ENCODE measurements around the gene LHX1.
A peak's percentile ranks its signal among the peaks of the same experiment; 100 is the strongest.

Gene LHX1

DNA sequence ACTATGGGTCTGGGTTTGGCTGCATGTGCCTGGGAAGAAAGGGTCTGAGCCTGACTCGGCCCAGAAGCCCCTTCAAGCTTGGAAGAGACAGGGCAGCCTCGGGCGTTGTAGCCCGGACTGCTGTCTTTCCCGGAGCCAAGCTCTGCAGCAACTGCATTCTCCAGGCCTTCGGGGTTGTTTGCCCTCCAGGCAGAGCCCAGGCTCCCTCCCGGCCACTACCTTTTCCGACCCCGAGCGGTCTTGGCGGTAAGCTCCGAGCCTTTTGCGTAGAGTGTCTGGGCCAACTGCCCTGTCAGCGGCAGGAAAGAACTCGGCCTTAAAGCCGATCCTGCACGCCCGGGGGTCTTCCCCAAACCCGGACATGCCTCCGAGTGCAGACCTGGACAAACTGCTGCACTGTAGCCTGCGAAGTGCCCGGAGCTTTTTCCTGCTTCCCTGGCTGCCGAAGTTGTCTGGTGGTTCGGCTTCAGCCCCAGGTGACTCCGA lies 1.3 kb downstream of the LHX1 start:
- H3K36me3 ChIP-seq (ENCODE audit: control insufficient read depth, insufficient read depth, low read length), result no peaks in the 10 kb centered on the region
- H3K27ac ChIP-seq (ENCODE audit: insufficient read depth, low read length, poor library complexity, severe bottlenecking), result no peak overlapping the region
- no peak for DNase-seq
- peaks cover 98% of the 10 kb centered on the region for H3K27me3 ChIP-seq (replicated peaks; ENCODE audit: control insufficient read depth, insufficient read depth, low read length, poor library complexity, severe bottlenecking)
- H3K4me1 ChIP-seq (ENCODE audit: control insufficient read depth, insufficient read depth, low read length, poor library complexity, severe bottlenecking), result peaks cover 78% of the 10 kb centered on the region
- no peaks in the 10 kb centered on the region for H3K9me3 ChIP-seq (ENCODE audit: control insufficient read depth, low read length)
- no peak overlapping the region for H3K4me3 ChIP-seq (ENCODE audit: insufficient read depth, low read depth, low read length, poor library complexity, severe bottlenecking)

DNA sequence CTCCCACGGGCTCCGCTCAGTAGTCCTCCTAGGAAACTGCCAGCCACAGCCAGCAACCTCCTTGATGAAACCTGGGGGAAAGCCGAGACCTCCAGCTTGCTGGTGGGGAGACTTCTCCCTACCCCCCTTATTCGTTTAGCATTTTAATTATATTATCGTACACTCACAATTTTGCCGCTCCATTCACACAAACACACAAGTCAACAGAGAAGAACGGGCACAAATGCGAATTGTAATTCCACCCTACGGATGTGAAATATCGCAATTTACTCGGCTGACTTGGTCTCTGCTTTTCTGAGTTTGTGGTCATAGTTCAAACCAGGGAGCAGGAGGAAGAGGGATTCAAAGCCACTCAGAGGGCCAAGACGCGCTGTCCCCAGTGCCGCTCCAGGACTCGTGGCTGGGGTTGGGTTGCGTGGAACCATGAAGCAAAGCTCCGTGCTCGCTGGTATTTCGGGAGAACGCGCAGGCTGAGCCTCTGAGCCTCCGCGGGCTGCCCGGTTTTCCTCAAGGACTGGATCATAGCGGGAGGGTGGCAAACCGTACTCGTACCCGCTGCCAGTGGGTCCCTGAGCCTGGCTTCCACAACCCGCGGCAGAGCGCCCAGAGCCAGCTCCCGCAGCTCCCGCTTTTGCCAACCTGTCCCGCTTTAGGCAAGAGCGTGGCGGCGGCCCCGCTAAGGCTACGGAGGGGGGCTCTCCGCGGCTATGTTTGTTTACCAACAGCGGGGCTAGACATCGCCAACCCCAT lies 2.0 kb downstream of the LHX1 start:
- Histone ChIP-seq H3K27ac (ENCODE audit: insufficient read depth, low read length, poor library complexity, severe bottlenecking) (no peak overlapping the region), H3K9me3 (ENCODE audit: control insufficient read depth, low read length) (no peaks in the 10 kb centered on the region), H3K27me3 (replicated peaks; ENCODE audit: control insufficient read depth, insufficient read depth, low read length, poor library complexity, severe bottlenecking) (peaks cover 98% of the 10 kb centered on the region), H3K4me1 (ENCODE audit: control insufficient read depth, insufficient read depth, low read length, poor library complexity, severe bottlenecking) (peaks cover 72% of the 10 kb centered on the region), H3K36me3 (ENCODE audit: control insufficient read depth, insufficient read depth, low read length) (no peaks in the 10 kb centered on the region), H3K4me3 (ENCODE audit: insufficient read depth, low read depth, low read length, poor library complexity, severe bottlenecking) (no peak overlapping the region)
- no peak for DNase-seq

DNA sequence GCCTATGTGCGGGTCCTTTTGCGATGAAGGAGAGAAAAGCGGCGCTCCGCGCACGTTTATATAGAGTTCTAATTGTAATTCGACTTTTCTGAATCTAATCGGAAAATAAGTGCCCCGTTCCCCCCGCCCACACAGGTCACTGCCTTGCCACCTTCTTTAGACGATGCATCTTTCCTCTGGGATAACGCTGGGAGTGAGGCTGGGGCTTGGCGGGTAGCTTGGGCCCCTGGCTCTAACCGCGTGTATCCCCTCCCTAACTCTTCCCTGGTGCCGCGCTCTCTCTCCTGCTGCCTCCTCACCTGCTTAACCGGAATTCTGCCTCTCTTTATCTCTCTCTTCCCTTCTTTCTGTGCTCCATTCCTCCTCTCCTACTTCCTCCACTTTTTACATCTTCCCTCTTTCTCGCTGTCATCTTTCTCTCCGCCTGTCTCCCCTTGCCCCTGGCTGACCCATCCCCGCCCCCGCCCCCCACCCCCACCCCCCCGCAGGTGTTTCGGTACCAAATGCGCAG lies 2.6 kb downstream of the LHX1 start:
- H3K4me3 ChIP-seq (ENCODE audit: insufficient read depth, low read depth, low read length, poor library complexity, severe bottlenecking), result no peak overlapping the region
- no peak overlapping the region for H3K27ac ChIP-seq (ENCODE audit: insufficient read depth, low read length, poor library complexity, severe bottlenecking)
- no peaks in the 10 kb centered on the region for H3K9me3 ChIP-seq (ENCODE audit: control insufficient read depth, low read length)
- H3K36me3 ChIP-seq (ENCODE audit: control insufficient read depth, insufficient read depth, low read length), result no peaks in the 10 kb centered on the region
- peaks cover 66% of the 10 kb centered on the region for H3K4me1 ChIP-seq (ENCODE audit: control insufficient read depth, insufficient read depth, low read length, poor library complexity, severe bottlenecking)
- no peak for DNase-seq
- peaks cover 98% of the 10 kb centered on the region for H3K27me3 ChIP-seq (replicated peaks; ENCODE audit: control insufficient read depth, insufficient read depth, low read length, poor library complexity, severe bottlenecking)

DNA sequence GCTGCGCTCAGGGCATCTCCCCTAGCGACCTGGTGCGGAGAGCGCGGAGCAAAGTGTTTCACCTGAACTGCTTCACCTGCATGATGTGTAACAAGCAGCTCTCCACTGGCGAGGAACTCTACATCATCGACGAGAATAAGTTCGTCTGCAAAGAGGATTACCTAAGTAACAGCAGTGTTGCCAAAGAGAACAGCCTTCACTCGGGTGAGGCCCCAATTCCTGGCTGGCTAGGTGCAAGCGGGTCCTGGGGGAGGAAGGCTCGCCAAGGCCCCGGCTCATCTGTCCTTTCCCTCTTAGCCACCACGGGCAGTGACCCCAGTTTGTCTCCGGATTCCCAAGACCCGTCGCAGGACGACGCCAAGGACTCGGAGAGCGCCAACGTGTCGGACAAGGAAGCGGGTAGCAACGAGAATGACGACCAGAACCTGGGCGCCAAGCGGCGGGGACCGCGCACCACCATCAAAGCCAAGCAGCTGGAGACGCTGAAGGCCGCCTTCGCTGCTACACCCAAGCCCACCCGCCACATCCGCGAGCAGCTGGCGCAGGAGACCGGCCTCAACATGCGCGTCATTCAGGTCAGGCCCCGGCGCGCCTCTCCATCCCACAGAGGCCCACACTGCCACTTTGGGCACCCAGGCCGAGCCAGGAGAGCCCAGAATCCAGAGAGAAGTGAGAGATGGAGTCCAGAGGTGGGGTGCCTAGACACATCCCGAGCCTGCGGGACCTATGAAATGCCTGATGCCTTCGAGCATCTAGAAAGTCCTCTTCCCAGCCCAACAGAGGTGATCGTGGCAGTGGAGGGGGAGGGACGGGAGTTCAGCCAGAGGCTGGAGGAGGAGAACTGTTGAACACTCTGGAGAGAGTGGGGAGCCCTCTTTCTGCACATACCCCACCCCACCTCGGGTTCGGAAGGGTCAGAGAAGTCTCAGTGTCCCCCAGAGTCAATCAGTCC lies 3.3 kb downstream of the LHX1 start:
- no peak overlapping the region for H3K27ac ChIP-seq (ENCODE audit: insufficient read depth, low read length, poor library complexity, severe bottlenecking)
- H3K9me3 ChIP-seq (ENCODE audit: control insufficient read depth, low read length), result no peaks in the 10 kb centered on the region
- no peak overlapping the region for H3K4me3 ChIP-seq (ENCODE audit: insufficient read depth, low read depth, low read length, poor library complexity, severe bottlenecking)
- H3K4me1 ChIP-seq (ENCODE audit: control insufficient read depth, insufficient read depth, low read length, poor library complexity, severe bottlenecking), result peaks cover 59% of the 10 kb centered on the region
- DNase-seq, result no peak
- H3K36me3 ChIP-seq (ENCODE audit: control insufficient read depth, insufficient read depth, low read length), result no peaks in the 10 kb centered on the region
- H3K27me3 ChIP-seq (replicated peaks; ENCODE audit: control insufficient read depth, insufficient read depth, low read length, poor library complexity, severe bottlenecking), result peaks cover 97% of the 10 kb centered on the region

DNA sequence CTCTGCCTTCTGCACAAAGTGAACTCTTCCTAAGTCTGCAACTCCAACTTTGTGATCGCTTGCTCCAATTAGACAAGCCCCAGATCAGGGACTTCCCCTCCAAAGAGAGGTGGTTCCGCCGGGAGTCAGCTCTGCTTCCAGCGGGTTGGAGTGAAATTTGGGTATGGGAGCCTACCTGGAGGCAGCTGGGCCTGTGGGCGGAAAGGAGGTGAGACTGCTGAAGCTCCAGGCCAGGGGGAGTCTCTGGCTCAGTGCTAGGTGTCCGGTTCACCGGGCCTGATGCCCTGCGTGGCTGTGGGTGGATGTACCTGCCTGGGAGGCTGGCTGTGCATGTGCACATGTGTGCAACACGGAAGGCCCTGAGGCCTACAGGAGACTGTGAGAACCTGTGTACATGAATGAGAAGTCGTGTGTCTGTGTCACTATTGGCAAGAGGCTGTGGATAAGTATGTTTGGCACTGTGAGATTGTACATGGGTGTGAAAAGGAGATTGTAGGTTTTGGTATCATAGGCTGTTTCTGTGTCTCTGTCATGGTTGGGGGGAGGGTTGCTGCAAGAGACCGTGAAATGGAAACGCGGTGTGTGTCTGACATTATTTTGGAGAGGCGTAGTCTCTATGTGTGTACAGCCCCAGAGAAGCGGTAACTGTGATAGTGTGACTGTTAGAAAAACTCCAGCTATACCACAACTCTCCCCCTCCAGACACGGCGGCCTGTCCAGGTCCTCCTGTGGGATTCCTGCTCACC lies 4.2 kb downstream of the LHX1 start:
- H3K27me3 ChIP-seq (replicated peaks; ENCODE audit: control insufficient read depth, insufficient read depth, low read length, poor library complexity, severe bottlenecking), result peaks cover 97% of the 10 kb centered on the region
- H3K4me3 ChIP-seq (ENCODE audit: insufficient read depth, low read depth, low read length, poor library complexity, severe bottlenecking), result no peak overlapping the region
- no peaks in the 10 kb centered on the region for H3K9me3 ChIP-seq (ENCODE audit: control insufficient read depth, low read length)
- peaks cover 50% of the 10 kb centered on the region for H3K4me1 ChIP-seq (ENCODE audit: control insufficient read depth, insufficient read depth, low read length, poor library complexity, severe bottlenecking)
- no peak overlapping the region for H3K27ac ChIP-seq (ENCODE audit: insufficient read depth, low read length, poor library complexity, severe bottlenecking)
- H3K36me3 ChIP-seq (ENCODE audit: control insufficient read depth, insufficient read depth, low read length), result no peaks in the 10 kb centered on the region
- DNase-seq, result no peak

DNA sequence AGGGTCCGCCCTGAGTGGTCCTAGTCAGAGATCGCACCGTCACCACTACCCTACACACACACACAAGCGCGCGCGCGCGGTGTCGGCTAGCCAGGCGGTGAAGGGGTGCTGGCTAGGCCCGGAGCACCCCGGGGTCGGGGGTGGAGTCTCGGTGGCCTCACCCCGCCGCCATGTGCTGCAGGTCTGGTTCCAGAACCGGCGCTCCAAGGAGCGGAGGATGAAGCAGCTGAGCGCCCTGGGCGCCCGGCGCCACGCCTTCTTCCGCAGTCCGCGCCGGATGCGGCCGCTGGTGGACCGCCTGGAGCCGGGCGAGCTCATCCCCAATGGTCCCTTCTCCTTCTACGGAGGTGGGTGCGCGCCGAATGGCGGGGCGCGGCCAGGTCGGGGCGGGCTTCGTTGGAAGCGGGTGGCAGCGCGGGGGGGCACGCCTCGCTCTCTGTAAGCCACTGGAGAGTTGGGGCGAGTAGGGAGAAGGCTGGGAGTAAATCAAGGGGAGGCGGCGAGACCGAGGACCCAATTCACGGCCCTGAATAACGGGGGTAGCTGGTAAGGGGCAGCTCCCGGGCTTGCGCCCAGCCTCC lies 4.8 kb downstream of the LHX1 start:
- Histone ChIP-seq H3K9me3 (ENCODE audit: control insufficient read depth, low read length) (no peaks in the 10 kb centered on the region), H3K4me1 (ENCODE audit: control insufficient read depth, insufficient read depth, low read length, poor library complexity, severe bottlenecking) (peaks cover 44% of the 10 kb centered on the region)

DNA sequence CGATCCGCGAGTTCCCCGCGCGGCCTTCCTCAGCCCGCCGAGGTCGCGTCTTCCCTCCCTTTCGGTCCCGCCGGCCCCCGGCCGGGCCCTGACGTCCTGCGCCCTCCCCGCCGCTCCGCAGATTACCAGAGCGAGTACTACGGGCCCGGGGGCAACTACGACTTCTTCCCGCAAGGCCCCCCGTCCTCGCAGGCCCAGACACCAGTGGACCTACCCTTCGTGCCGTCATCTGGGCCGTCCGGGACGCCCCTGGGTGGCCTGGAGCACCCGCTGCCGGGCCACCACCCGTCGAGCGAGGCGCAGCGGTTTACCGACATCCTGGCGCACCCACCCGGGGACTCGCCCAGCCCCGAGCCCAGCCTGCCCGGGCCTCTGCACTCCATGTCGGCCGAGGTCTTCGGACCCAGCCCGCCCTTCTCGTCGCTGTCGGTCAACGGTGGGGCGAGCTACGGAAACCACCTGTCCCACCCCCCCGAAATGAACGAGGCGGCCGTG lies 5.4 kb downstream of the LHX1 start:
- Histone ChIP-seq H3K9me3 (ENCODE audit: control insufficient read depth, low read length) (no peaks in the 10 kb centered on the region), H3K36me3 (ENCODE audit: control insufficient read depth, insufficient read depth, low read length) (no peaks in the 10 kb centered on the region), H3K4me1 (ENCODE audit: control insufficient read depth, insufficient read depth, low read length, poor library complexity, severe bottlenecking) (peaks cover 38% of the 10 kb centered on the region), H3K4me3 (ENCODE audit: insufficient read depth, low read depth, low read length, poor library complexity, severe bottlenecking) (peak overlapping the region; percentile 5), H3K27ac (ENCODE audit: insufficient read depth, low read length, poor library complexity, severe bottlenecking) (no peak overlapping the region), H3K27me3 (replicated peaks; ENCODE audit: control insufficient read depth, insufficient read depth, low read length, poor library complexity, severe bottlenecking) (peaks cover 97% of the 10 kb centered on the region)
- no peak for DNase-seq

More for the DNA sequence above, 4.8 kb downstream of the LHX1 start:
- Histone ChIP-seq H3K27ac (ENCODE audit: insufficient read depth, low read length, poor library complexity, severe bottlenecking) (no peak overlapping the region), H3K36me3 (ENCODE audit: control insufficient read depth, insufficient read depth, low read length) (no peaks in the 10 kb centered on the region), H3K27me3 (replicated peaks; ENCODE audit: control insufficient read depth, insufficient read depth, low read length, poor library complexity, severe bottlenecking) (peaks cover 97% of the 10 kb centered on the region), H3K4me3 (ENCODE audit: insufficient read depth, low read depth, low read length, poor library complexity, severe bottlenecking) (peak overlapping the region; percentile 5)
- no peak for DNase-seq

DNA sequence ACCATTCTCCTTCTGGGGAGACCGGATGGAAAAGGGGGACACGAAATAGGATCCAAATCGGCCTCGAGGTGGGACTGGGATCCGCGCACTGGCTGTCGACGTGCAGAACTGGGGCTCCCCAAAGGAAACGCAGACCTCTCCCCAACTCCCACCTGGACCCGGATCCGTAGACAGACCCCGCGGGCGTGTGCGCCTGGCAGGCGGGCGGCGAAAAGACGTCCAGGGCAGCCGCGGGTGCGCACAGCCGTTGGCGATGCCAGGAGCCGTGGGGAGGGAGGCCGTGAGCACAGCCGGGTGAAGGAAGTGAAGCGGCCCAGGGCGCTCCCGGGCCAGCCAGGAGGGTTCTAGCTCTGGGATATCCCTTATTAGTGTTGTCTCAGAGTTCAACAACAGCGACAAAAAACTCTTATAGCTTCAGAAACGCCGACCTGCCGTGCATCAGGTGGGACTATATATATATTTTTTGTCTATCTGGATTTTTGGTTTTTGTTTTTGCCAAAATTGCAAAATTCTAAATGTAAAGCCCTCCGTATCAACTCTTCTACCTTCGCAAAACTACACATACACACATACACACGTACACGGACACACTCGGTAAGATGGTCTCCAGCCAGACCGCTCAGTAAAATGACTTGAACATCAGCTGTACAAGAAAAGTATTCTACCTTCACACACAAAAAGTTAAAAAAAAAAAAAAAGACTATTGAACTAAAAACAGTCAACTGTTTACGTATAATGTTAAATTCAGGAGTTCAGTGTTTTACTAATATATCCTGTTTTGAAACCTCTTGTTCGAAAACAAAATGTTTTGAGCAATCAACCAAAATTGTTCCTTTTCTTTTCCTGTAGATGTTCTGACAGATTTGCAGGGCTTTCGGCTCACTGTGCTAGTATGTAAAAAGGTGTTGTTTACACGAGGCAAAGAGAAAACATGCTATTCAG lies 6.2 kb downstream of the LHX1 start:
- no peak for DNase-seq
- H3K4me1 ChIP-seq (ENCODE audit: control insufficient read depth, insufficient read depth, low read length, poor library complexity, severe bottlenecking), result peaks cover 30% of the 10 kb centered on the region

More for the DNA sequence above, 6.2 kb downstream of the LHX1 start:
- Histone ChIP-seq H3K36me3 (ENCODE audit: control insufficient read depth, insufficient read depth, low read length) (no peaks in the 10 kb centered on the region), H3K4me3 (ENCODE audit: insufficient read depth, low read depth, low read length, poor library complexity, severe bottlenecking) (no peak overlapping the region), H3K27me3 (replicated peaks; ENCODE audit: control insufficient read depth, insufficient read depth, low read length, poor library complexity, severe bottlenecking) (peaks cover 90% of the 10 kb centered on the region), H3K9me3 (ENCODE audit: control insufficient read depth, low read length) (no peaks in the 10 kb centered on the region), H3K27ac (ENCODE audit: insufficient read depth, low read length, poor library complexity, severe bottlenecking) (no peak overlapping the region)

Measured in effector memory CD4-positive, alpha-beta T cell (primary cell).